Inflammatory macrophage treated with lipopolysaccharide for 1 hour (primary cell): Measurements from ENCODE around the gene VEGFC.

Experiments
- DNase-seq, 2 donors: peaks; one replicate each; pipeline ENCODE4 v3.0.0-alpha.2; 2020 to 2022

Gene VEGFC

DNA sequence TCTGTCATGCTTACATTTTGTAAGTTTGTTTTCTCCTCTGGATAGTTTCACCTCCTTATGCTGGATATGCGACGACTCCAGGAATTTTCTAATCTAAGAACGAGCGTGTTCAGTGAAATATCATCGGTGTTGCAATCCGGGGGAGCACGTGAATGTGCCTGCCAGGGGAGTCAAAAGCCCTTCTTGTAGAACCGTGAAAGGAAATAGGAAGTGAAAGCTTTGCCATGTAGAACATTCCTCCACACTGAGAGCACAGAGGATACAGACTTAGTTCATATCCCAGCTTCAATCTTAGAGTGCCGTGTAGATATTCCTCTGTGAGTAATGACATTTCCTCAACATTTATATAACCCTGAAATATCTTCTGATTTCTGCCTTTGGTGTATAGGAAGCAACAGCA, 121.2 kb downstream of the VEGFC start:
- no peak for DNase-seq

DNA sequence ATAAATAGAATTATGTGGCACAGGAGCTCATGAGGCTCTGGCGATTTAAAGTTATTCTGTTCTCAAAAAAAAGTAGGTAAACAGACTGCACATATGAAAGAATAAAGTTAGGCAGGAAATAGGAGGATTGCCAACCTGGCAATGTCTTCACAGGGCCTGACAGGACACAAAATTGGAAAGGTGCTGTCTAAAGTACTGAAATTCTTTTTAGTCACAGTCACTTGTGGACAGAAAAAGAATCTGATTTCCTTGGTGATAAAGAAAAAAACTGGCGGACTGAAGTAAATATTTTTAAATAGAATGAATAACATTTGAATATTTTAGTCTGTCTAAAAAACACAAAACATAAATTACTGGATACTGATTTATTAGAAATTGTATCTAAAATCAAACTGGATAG, 124.4 kb downstream of the VEGFC start:
- DNase-seq, result no peak

- DNase-seq, result no peak
Observed at GRCh38 chr4:176664964-176665363, 127.8 kb downstream of the VEGFC start.

DNA sequence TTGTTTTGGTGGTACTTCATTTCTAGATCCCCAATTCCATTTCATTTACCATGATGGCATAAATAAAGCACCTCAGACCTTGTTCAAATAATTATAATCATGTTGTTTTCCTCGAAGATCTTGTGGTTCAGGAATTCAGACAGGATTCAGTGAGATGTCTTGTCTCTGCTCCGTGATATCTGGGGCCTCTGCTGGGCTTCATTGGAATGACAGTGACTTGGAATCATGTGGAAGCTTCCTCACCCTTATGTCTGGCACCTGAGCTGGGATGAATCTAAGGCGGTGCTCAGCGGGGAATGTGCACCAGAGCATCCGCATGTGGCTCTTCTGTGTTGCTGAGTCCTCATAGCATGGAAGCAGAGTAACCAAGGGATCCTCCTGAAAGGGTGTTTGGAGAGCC, 132.2 kb downstream of the VEGFC start:
- no peak for DNase-seq

GRCh38 chr4:176656108-176656507, 136.6 kb downstream of the VEGFC start:
- no peak for DNase-seq

DNA sequence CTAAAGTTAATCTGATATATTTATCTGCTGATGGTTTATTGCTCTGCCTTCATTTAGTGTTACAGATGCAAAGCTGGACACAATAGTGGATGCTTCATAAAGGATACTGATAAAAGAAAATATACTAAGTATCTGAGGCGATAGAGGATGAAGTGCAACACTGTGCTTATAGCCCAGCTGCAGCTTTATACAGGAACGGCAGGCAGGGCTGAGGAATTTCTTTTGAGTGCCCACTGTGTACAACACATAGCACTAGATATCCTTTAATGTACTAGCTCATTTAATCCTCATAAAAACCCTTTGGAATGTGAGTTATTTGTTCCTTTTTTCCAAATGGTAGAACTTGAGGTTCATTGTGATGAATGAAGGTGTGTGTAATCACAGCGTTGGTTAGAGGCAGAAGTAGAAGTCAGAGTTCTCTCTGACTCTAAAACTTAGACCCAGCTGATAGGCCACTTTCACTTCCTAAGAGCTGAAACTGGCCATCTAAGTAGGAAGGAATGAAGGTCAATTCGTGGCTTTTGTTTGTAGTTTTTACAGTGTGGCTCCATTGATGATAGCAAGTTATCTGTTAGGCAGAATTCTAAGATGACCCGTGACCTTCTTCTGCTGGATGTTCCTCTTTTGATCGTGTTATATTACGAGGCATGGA, 138.0 kb downstream of the VEGFC start:
- no peak for DNase-seq

GRCh38 chr4:176653401-176654220, 139.1 kb downstream of the VEGFC start:
- no peak for DNase-seq

DNA sequence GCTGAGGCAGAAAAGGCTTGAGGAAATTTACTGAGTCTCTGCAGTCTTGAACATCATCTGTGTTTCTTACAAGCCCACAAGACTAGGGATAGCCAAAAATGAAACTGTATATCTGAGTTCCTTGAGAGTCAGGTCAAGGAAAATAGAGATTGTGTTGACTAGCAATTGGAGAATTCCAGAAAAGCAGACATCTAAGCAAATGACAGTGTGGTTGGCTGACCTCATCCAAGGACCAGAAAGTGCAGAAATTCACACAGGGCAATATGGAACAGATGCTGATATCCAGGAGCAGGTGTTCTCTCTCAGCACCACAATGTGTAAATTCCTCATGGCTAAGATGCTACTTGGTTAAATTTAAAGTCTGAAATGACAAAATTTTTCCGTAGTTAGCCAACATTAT, 146.4 kb downstream of the VEGFC start:
- DNase-seq, result no peak

- DNase-seq, result no peak
Observed at GRCh38 chr4:176645246-176645960, 147.3 kb downstream of the VEGFC start.

DNA sequence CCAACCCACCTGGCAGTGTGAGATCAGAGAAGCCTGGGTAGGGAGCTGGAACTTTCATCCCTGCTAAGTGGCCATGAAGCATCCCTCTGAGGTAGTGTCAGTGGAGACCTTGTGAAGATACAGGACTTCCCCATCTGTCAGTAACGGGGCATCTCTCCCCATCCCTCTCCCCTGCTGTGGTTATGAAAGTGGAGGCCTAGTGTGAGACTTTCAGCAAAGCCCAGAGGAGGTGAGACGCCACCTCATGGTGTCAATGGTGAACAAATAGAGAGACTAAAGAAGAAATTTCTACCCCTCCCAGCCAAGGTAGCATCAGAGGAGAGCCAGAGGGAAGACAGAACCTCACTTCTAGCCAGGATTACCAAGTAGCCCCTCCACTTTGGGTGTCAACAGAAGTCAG, 150.2 kb downstream of the VEGFC start:
- DNase-seq, result no peak

DNA sequence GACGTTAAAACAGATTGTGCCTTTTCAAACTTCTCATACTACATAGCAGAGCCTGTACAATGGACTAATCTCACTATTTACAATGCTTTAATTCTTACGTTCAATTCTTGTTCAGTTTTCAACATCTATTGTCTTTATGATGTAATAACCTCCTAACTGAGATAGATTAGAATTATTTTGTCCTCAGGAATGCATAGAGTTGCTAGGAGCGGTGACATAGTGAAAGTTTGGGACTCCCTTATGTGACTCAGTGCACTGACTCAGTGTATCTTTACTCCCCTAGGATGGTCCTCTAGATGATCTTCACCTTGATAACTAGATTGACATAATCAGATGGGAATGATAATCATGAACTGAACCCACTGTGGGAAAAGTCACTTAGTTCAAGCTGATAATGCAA, 151.5 kb downstream of the VEGFC start:
- DNase-seq, result no peak

DNA sequence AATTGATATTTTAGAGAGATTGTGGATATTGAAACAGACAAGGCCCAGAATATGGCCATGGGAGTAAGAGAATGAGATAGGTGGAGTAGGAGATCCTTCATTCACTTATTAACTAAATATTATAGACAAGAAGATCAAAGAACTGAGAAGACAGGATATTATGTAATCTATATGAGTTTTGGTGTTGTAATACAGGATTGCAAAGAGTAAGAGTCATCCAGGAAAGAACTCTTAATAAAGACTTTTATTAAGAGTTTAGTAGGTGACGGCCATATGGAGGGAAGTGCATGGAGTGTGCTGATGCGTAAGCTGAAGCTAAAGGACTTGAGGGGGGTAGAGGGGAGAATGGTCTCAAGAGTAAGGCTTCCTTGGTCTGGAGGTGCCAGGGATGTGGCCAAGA, 153.7 kb downstream of the VEGFC start:
- DNase-seq, result no peak

GRCh38 chr4:176636292-176636691, 156.4 kb downstream of the VEGFC start:
- DNase-seq, result no peak

- DNase-seq, result no peak
Observed at GRCh38 chr4:176635372-176636261, 157.1 kb downstream of the VEGFC start.
